Osteocyte (in vitro differentiated cells): ENCODE data around the gene GJA3. TPM values are rescaled to one million over a fixed set of nuclear protein-coding genes. Genes with fewer than 3 reads are reported as not detected.

Experiments used
- DNase-seq: peaks from one replicate; pipeline ENCODE4 v3.0.0; 2021; ENCODE audit warnings: mixed read lengths; ENCODE audit not compliant: unreplicated experiment; ENCODE audit errors: extremely low spot score
- H3K27ac Mint-ChIP-seq: one replicate; pipeline ENCODE4 v1.8.0; 2021; ENCODE audit warnings: mild to moderate bottlenecking, mixed read lengths; ENCODE audit not compliant: unreplicated experiment
- H3K27me3 Mint-ChIP-seq: one replicate; pipeline ENCODE4 v1.8.0; 2021; ENCODE audit warnings: mixed read lengths; ENCODE audit not compliant: unreplicated experiment
- H3K36me3 Mint-ChIP-seq: one replicate; pipeline ENCODE4 v1.8.0; 2021; ENCODE audit warnings: mixed read lengths; ENCODE audit not compliant: unreplicated experiment
- H3K4me1 Mint-ChIP-seq: one replicate; pipeline ENCODE4 v1.8.0; 2021; ENCODE audit warnings: mixed read lengths; ENCODE audit not compliant: unreplicated experiment
- H3K4me3 Mint-ChIP-seq: one replicate; pipeline ENCODE4 v1.8.0; 2021; ENCODE audit warnings: mild to moderate bottlenecking, moderate library complexity, mixed read lengths; ENCODE audit not compliant: unreplicated experiment
- H3K9me3 Mint-ChIP-seq: one replicate; pipeline ENCODE4 v1.8.0; 2021; ENCODE audit warnings: mixed read lengths; ENCODE audit not compliant: unreplicated experiment
- CTCF ChIP-seq: fragments of 200-600 bp; sonication (generic); IDR thresholded peaks from 2 replicates; pipeline ENCODE4 v1.5.0; 2021; ENCODE audit warnings: antibody characterized with exemption, mild to moderate bottlenecking, moderate library complexity
- total RNA-seq: library from RNA; stranded (reverse); gene quantifications from 2 replicates; pipeline ENCODE4 v1.2.1, GENCODE V29; 2021

GJA3 gene
- total RNA-seq, 1 donor from 2014 or later, result not detected

GRCh38 chr13:20197361-20197834 is 36.5 kb upstream of the GJA3 start:
- H3K4me1 Mint-ChIP-seq, result peaks cover 8% of the 10 kb centered on the region
- TF ChIP-seq CTCF, result peak; percentile 68
- H3K9me3 Mint-ChIP-seq, result peaks cover 10% of the 10 kb centered on the region
- H3K4me3 Mint-ChIP-seq, result no peak overlapping the region
- H3K36me3 Mint-ChIP-seq, result no peaks in the 10 kb centered on the region
- DNase-seq, result no peak
- peaks cover 80% of the 10 kb centered on the region for H3K27me3 Mint-ChIP-seq
- no peak overlapping the region for H3K27ac Mint-ChIP-seq

GRCh38 chr13:20195801-20196200 is 34.9 kb upstream of the GJA3 start:
- DNase-seq, result no peak
- peaks cover 12% of the 10 kb centered on the region for H3K4me1 Mint-ChIP-seq
- H3K4me3 Mint-ChIP-seq, result no peak overlapping the region
- H3K9me3 Mint-ChIP-seq, result no peaks in the 10 kb centered on the region
- no peak overlapping the region for H3K27ac Mint-ChIP-seq
- no peak for TF ChIP-seq CTCF
- H3K36me3 Mint-ChIP-seq, result no peaks in the 10 kb centered on the region
- peaks cover 83% of the 10 kb centered on the region for H3K27me3 Mint-ChIP-seq

GRCh38 chr13:20193907-20194631 is 33.2 kb upstream of the GJA3 start:
- DNase-seq, result no peak
- Mint-ChIP-seq H3K4me3 (no peak overlapping the region), H3K27ac (no peak overlapping the region), H3K27me3 (peaks cover 78% of the 10 kb centered on the region), H3K4me1 (peaks cover 12% of the 10 kb centered on the region), H3K36me3 (no peaks in the 10 kb centered on the region), H3K9me3 (no peaks in the 10 kb centered on the region)
- TF ChIP-seq CTCF, result no peak

GRCh38 chr13:20193162-20193906 is 32.5 kb upstream of the GJA3 start:
- H3K36me3 Mint-ChIP-seq, result no peaks in the 10 kb centered on the region
- no peaks in the 10 kb centered on the region for H3K9me3 Mint-ChIP-seq
- peak overlapping the region; percentile 67 for H3K4me3 Mint-ChIP-seq
- peaks cover 75% of the 10 kb centered on the region for H3K27me3 Mint-ChIP-seq
- H3K27ac Mint-ChIP-seq, result no peak overlapping the region
- DNase-seq, result no peak
- TF ChIP-seq CTCF, result no peak
- H3K4me1 Mint-ChIP-seq, result peaks cover 12% of the 10 kb centered on the region

GRCh38 chr13:20192836-20193161 is 31.9 kb upstream of the GJA3 start, which contains the start of gene GJB2:
TSS of gene GJB2 (minus strand) at chr13:20192938. CDS start at chr13:20189581, 3,357 bp downstream.
- no peak within 1 kb of the TSS for H3K27ac Mint-ChIP-seq
- H3K9me3 Mint-ChIP-seq, result no peaks in the 10 kb centered on the region
- no peaks in the 10 kb centered on the region for H3K36me3 Mint-ChIP-seq
- peaks cover 12% of the 10 kb centered on the region for H3K4me1 Mint-ChIP-seq
- no peak for DNase-seq
- TF ChIP-seq CTCF, result no peak
- H3K27me3 Mint-ChIP-seq, result peaks cover 75% of the 10 kb centered on the region
- peak within 1 kb of the TSS; percentile 67 for H3K4me3 Mint-ChIP-seq
